A549 treated with CORT108297 at 1 μM for 4 hours (cell line): ENCODE data around the gene DNAH9. TPM values are rescaled to one million over a fixed set of nuclear protein-coding genes. Genes with fewer than 3 reads are reported as not detected.

ENCODE experiments used
- total RNA-seq: library from RNA; stranded (reverse); fragments of 200-300 nt; extraction: Qiagen RNA extraction; gene quantifications from 5 replicates; pipeline ENCODE4 v1.2.3, GENCODE V29; 2022

Gene DNAH9
- total RNA-seq: 0.02 TPM in 1 of 5 replicates, not detected in the others

GRCh38 chr17:11598274-11599221 lies at the start of gene DNAH9:
Gene DNAH9 (plus strand): TSS chr17:11598470. CDS start chr17:11598499, 29 bp downstream.

GRCh38 chr17:11997147-11997971 lies 399.1 kb downstream of the DNAH9 start, which contains the start of gene ZNF18:
Gene ZNF18 (minus strand): TSS chr17:11997475. CDS start chr17:11992829, 4,646 bp downstream.

